Hepatocyte (in vitro differentiated cells): ENCODE results near the gene ARHGEF38. TPM values are rescaled to one million over a fixed set of nuclear protein-coding genes. Genes with fewer than 3 reads are reported as not detected.

Experiments used
- DNase-seq: peaks from one replicate; pipeline ENCODE4 v3.0.0-alpha.2; 2016; ENCODE audit warnings: low spot score
- H2AFZ ChIP-seq: fragments of 200-600 bp; sonication (generic); 2 replicates; pipeline ENCODE4 v1.6.0; 2016; ENCODE audit warnings: antibody characterized with exemption, mild to moderate bottlenecking
- H3K27ac ChIP-seq: fragments of 200-600 bp; sonication (generic); 2 replicates; pipeline ENCODE4 v1.5.1; 2016; ENCODE audit warnings: mild to moderate bottlenecking
- H3K27me3 ChIP-seq: fragments of 200-600 bp; sonication (generic); 2 replicates; pipeline ENCODE4 v1.6.1; 2016
- H3K36me3 ChIP-seq: fragments of 200-600 bp; sonication (generic); replicated peaks from 2 replicates; pipeline ENCODE4 v1.5.1; 2016; ENCODE audit warnings: low read depth; ENCODE audit not compliant: insufficient read depth
- H3K4me1 ChIP-seq: fragments of 200-600 bp; sonication (generic); 2 replicates; pipeline ENCODE4 v1.5.1; 2016; ENCODE audit warnings: mild to moderate bottlenecking, moderate library complexity; ENCODE audit not compliant: insufficient read depth
- H3K4me2 ChIP-seq: fragments of 200-600 bp; sonication (generic); 2 replicates; pipeline ENCODE4 v1.6.0; 2016
- H3K4me3 ChIP-seq: fragments of 200-600 bp; sonication (generic); 2 replicates; pipeline ENCODE4 v1.5.1; 2016; ENCODE audit warnings: mild to moderate bottlenecking
- H3K79me2 ChIP-seq: fragments of 200-600 bp; sonication (generic); 2 replicates; pipeline ENCODE4 v1.6.0; 2017; ENCODE audit warnings: mild to moderate bottlenecking
- H3K9me2 ChIP-seq: fragments of 200-600 bp; sonication (generic); replicated peaks from 2 replicates; pipeline ENCODE4 v1.6.0; 2017; ENCODE audit warnings: mild to moderate bottlenecking; ENCODE audit not compliant: insufficient read depth
- H3K9me3 ChIP-seq: fragments of 200-600 bp; sonication (generic); 2 replicates; pipeline ENCODE4 v1.5.1; 2016; ENCODE audit warnings: low read depth, mild to moderate bottlenecking
- H4K20me1 ChIP-seq: fragments of 200-600 bp; sonication (generic); 2 replicates; pipeline ENCODE4 v1.6.0; 2016; ENCODE audit warnings: mild to moderate bottlenecking; ENCODE audit not compliant: insufficient read depth, poor library complexity, severe bottlenecking
- CTCF ChIP-seq: fragments of 200-600 bp; sonication (generic); IDR thresholded peaks from 2 replicates; pipeline ENCODE4 v1.5.1; 2016; ENCODE audit warnings: antibody characterized with exemption, mild to moderate bottlenecking; ENCODE audit not compliant: poor library complexity
- EZH2 ChIP-seq: fragments of 200-600 bp; sonication (generic); IDR thresholded peaks from 2 replicates; pipeline ENCODE4 v1.6.1; 2016; ENCODE audit warnings: antibody characterized with exemption, mild to moderate bottlenecking, borderline replicate concordance
- EZH2phosphoT487 ChIP-seq: fragments of 200-600 bp; sonication (generic); IDR thresholded peaks from one replicate; pipeline ENCODE4 v1.6.1; 2018; ENCODE audit warnings: antibody characterized with exemption, mild to moderate bottlenecking, low read depth, moderate library complexity; ENCODE audit not compliant: unreplicated experiment, severe bottlenecking
- WGBS: methylation state at CpG from one replicate; pipeline ENCODE4 v1.1.6; 2016; ENCODE audit warnings: low lambda C conversion rate; ENCODE audit errors: missing lambda C conversion rate; 5-methylcytosine and 5-hydroxymethylcytosine counted together
- polyA plus RNA-seq: library from polyadenylated mRNA; unstranded; fragments of >200 nt; fragmentation: Nextera tagmentation; extraction: Ambion mirVana; gene quantifications from 2 replicates; pipeline ENCODE4 v1.2.1, GENCODE V29; 2016
- total RNA-seq: library from RNA; depleted of rRNA; stranded (reverse); fragments of >200 nt; gene quantifications from 2 replicates; pipeline ENCODE4 v1.2.3, GENCODE V29; 2014

The ARHGEF38 gene
- total and polyA plus RNA-seq, 2 experiments from 2014 or later, result 2.0 to 4.0 TPM

- under 1% methylated on average over 63 of the region's 63 CpGs for WGBS
- Histone ChIP-seq H3K27ac (peak within 1 kb of the TSS; percentile 93), H3K36me3 (no peaks in the 10 kb centered on the region), H4K20me1 (no peaks in the 10 kb centered on the region), H3K9me3 (no peaks in the 10 kb centered on the region), H3K4me1 (peaks cover 17% of the 10 kb centered on the region), H3K4me2 (peak within 1 kb of the TSS; percentile 85), H3K9me2 (no peaks in the 10 kb centered on the region), H2AFZ (peak within 1 kb of the TSS; percentile 92), H3K27me3 (no peaks in the 10 kb centered on the region), H3K4me3 (peak within 1 kb of the TSS; percentile 88), H3K79me2 (peaks cover 76% of the 10 kb centered on the region)
- peak; percentile 96 for DNase-seq
- no peak for TF ChIP-seq EZH2
- peak; percentile 48 for TF ChIP-seq EZH2phosphoT487
Observed at GRCh38 chr4:105708181-105709080, 156.0 kb downstream of the ARHGEF38 start, which contains the start of the genes GSTCD and INTS12. TSS of gene GSTCD (plus strand) at chr4:105708784. CDS start at chr4:105717614, 8,830 bp downstream. TSS of gene INTS12 (minus strand) at chr4:105708689. CDS start at chr4:105700005, 8,684 bp downstream.

- Histone ChIP-seq H3K27ac (peak overlapping the region; percentile 93), H3K9me3 (no peaks in the 10 kb centered on the region), H3K4me3 (peak overlapping the region; percentile 81), H3K4me2 (peak overlapping the region; percentile 80), H3K36me3 (no peaks in the 10 kb centered on the region), H3K27me3 (no peaks in the 10 kb centered on the region), H3K4me1 (peaks cover 17% of the 10 kb centered on the region), H3K79me2 (peaks cover 70% of the 10 kb centered on the region), H2AFZ (peak overlapping the region; percentile 86), H4K20me1 (no peaks in the 10 kb centered on the region), H3K9me2 (no peaks in the 10 kb centered on the region)
- WGBS, result 2% methylated on average over 10 of the region's 11 CpGs
- no peak for TF ChIP-seq EZH2phosphoT487
- DNase-seq, result peak; percentile 43
Observed at GRCh38 chr4:105709081-105709450, 156.6 kb downstream of the ARHGEF38 start.

GRCh38 chr4:105710012-105710600 is 157.7 kb downstream of the ARHGEF38 start:
- H3K4me2 ChIP-seq, result peak overlapping the region; percentile 80

GRCh38 chr4:105710678-105711077 is 158.3 kb downstream of the ARHGEF38 start:
- no peak overlapping the region for H2AFZ ChIP-seq
- H3K4me2 ChIP-seq, result peak overlapping the region; percentile 80
- H4K20me1 ChIP-seq, result no peaks in the 10 kb centered on the region
- TF ChIP-seq CTCF (no peak), EZH2phosphoT487 (no peak), EZH2 (no peak)
- no peaks in the 10 kb centered on the region for H3K36me3 ChIP-seq
- WGBS, result 60% methylated on average over 6 of the region's 6 CpGs
- no peaks in the 10 kb centered on the region for H3K9me3 ChIP-seq
- peaks cover 17% of the 10 kb centered on the region for H3K4me1 ChIP-seq
- no peaks in the 10 kb centered on the region for H3K9me2 ChIP-seq
- DNase-seq, result no peak
- H3K4me3 ChIP-seq, result no peak overlapping the region
- no peak overlapping the region for H3K27ac ChIP-seq
- peaks cover 54% of the 10 kb centered on the region for H3K79me2 ChIP-seq
- no peaks in the 10 kb centered on the region for H3K27me3 ChIP-seq

More at GRCh38 chr4:105710012-105710600, 157.7 kb downstream of the ARHGEF38 start:
- Histone ChIP-seq H2AFZ (peak overlapping the region; percentile 86), H3K9me2 (no peaks in the 10 kb centered on the region), H3K27ac (no peak overlapping the region), H3K36me3 (no peaks in the 10 kb centered on the region), H4K20me1 (no peaks in the 10 kb centered on the region), H3K9me3 (no peaks in the 10 kb centered on the region), H3K4me1 (peaks cover 17% of the 10 kb centered on the region), H3K79me2 (peaks cover 60% of the 10 kb centered on the region), H3K4me3 (peak overlapping the region; percentile 81), H3K27me3 (no peaks in the 10 kb centered on the region)
- TF ChIP-seq CTCF, result no peak
- TF ChIP-seq EZH2phosphoT487, result no peak
- no peak for TF ChIP-seq EZH2
- no peak for DNase-seq
- WGBS, result 63% methylated on average over 16 of the region's 16 CpGs
